ENCODE data around the gene SPSB2.

DNA sequence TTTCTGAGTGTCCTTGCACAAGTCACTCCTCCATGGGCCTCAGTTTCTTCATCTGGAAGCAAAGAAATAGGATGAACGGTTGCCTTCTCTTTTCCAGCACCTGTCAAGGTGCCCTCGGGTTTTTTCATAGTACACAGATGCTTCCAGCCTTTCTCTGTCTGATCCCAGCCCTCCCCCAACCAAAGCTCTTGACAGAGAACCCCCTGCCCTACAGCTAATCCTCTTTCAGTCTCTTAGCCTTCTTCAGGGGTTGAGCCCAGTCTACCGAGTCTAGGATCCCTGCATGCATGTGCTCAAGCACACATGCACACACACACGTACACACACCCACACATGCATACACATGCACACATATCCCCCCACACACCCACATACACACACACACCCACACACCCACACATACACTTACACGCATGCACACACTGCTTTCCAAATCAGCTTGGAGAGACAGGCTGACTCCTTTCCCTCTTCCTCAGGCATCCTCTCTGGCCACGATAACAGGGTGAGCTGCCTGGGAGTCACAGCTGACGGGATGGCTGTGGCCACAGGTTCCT, 26.7 kb downstream of the SPSB2 start:
- TF ChIP-seq CTCF (IDR thresholded peaks at IDR 0.05; ENCODE audit: low read length) (no peak), EZH2 (optimal IDR thresholded peaks at IDR 0.05; ENCODE audit: low read depth, low read length) (no peak), EZH2phosphoT487 (IDR thresholded peaks at IDR 0.05; ENCODE audit: low read length) (no peak)
